H1 (cell line): ENCODE data around the gene TMEM187. TPM values are rescaled to one million over a fixed set of nuclear protein-coding genes. Genes with fewer than 3 reads are reported as not detected.

Source experiments
- BACH1 ChIP-seq: IDR thresholded peaks from 2 replicates; pipeline ENCODE4 v1.6.1; 2012; ENCODE audit warnings: low read length, improper control_type of control experiment
- CHD1 ChIP-seq: IDR thresholded peaks from 2 replicates; pipeline ENCODE4 v1.6.1; 2012; ENCODE audit warnings: low read depth, low read length, improper control_type of control experiment
- EGR1 ChIP-seq: IDR thresholded peaks from 2 replicates; pipeline ENCODE4 v1.6.1; 2011; ENCODE audit warnings: low read depth, low read length, borderline replicate concordance
- EZH2 ChIP-seq: fragments of 200-600 bp; sonication (generic); IDR thresholded peaks from 2 replicates; pipeline ENCODE4 v1.7.1; 2012; ENCODE audit warnings: low read depth, mild to moderate bottlenecking, moderate library complexity, low read length, inconsistent platforms; ENCODE audit not compliant: severe bottlenecking
- TEAD4 ChIP-seq: IDR thresholded peaks from 2 replicates; pipeline ENCODE4 v1.6.1; 2012; ENCODE audit warnings: low read depth, low read length, inconsistent platforms, mixed read lengths
- polyA plus RNA-seq, 7 experiments: library from polyadenylated mRNA; depleted of rRNA in 3 of 7; stranded (reverse) in 5 of 7; unstranded in 2 of 7; fragments of >200 nt in 5 of 7; fragments of 200-250 nt in 2 of 7; gene quantifications; 1 replicate in 5 of 7; 2 replicates in 1 of 7; 4 replicates in 1 of 7; pipeline versions ENCODE4 v1.2.1 to v1.2.3, GENCODE V29; 2011 to 2013; ENCODE audit warnings: missing spikeins in 2 of 7, mixed read lengths in 2 of 7
- total RNA-seq: library from RNA; stranded (reverse); fragmentation: NEBNext Ultra II Directional; extraction: Animal tissue kit (Norgen Biotek cat#: 25700); gene quantifications from 2 replicates; pipeline ENCODE4 v1.2.1, GENCODE V29; 2021
- TF ChIP-seq, protein P1 (sequence below): fragments of 300-600 bp; sonication (generic); IDR thresholded peaks from 2 replicates; pipeline ENCODE4 v1.7.1; 2012; ENCODE audit warnings: low read length, moderate library complexity, mild to moderate bottlenecking, inconsistent platforms; ENCODE audit not compliant: insufficient replicate concordance
- TF ChIP-seq, protein P2 (sequence below): IDR thresholded peaks from 2 replicates; pipeline ENCODE4 v1.6.1; 2011; ENCODE audit warnings: low read depth, mild to moderate bottlenecking, low read length; ENCODE audit not compliant: insufficient read depth
- TF ChIP-seq, protein P3 (sequence below): IDR thresholded peaks from 2 replicates; pipeline ENCODE4 v1.6.1; 2012; ENCODE audit warnings: low read length, inconsistent platforms
- TF ChIP-seq, protein P4 (sequence below): IDR thresholded peaks from 2 replicates; pipeline ENCODE4 v1.6.1; 2011; ENCODE audit warnings: low read length, improper control_type of control experiment

The TMEM187 gene
- total and polyA plus RNA-seq, 2 of the 8 experiments (the other 6 are each of a cell fraction or from before 2014, with no cell fraction given): 5.0 to 14.5 TPM

DNA sequence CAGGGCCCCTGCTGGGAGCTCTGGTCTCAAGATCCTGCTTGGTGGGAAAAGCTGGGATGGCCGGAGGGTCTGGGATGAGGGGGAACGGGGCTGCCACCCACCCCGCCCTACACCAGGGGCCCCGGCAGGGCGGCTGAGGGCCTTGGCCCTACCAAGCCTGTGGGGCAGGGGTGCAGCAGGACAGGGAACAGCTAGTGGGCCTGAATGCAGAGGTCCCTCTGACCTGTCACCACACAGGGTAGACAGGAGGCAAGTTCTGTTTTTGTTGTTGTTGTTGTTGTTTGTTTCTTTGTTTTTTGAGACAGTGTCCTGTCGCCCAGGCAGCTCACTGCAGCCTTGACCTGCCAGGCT is 27.8 kb upstream of the TMEM187 start (continued):
- TF ChIP-seq, protein P1, sequence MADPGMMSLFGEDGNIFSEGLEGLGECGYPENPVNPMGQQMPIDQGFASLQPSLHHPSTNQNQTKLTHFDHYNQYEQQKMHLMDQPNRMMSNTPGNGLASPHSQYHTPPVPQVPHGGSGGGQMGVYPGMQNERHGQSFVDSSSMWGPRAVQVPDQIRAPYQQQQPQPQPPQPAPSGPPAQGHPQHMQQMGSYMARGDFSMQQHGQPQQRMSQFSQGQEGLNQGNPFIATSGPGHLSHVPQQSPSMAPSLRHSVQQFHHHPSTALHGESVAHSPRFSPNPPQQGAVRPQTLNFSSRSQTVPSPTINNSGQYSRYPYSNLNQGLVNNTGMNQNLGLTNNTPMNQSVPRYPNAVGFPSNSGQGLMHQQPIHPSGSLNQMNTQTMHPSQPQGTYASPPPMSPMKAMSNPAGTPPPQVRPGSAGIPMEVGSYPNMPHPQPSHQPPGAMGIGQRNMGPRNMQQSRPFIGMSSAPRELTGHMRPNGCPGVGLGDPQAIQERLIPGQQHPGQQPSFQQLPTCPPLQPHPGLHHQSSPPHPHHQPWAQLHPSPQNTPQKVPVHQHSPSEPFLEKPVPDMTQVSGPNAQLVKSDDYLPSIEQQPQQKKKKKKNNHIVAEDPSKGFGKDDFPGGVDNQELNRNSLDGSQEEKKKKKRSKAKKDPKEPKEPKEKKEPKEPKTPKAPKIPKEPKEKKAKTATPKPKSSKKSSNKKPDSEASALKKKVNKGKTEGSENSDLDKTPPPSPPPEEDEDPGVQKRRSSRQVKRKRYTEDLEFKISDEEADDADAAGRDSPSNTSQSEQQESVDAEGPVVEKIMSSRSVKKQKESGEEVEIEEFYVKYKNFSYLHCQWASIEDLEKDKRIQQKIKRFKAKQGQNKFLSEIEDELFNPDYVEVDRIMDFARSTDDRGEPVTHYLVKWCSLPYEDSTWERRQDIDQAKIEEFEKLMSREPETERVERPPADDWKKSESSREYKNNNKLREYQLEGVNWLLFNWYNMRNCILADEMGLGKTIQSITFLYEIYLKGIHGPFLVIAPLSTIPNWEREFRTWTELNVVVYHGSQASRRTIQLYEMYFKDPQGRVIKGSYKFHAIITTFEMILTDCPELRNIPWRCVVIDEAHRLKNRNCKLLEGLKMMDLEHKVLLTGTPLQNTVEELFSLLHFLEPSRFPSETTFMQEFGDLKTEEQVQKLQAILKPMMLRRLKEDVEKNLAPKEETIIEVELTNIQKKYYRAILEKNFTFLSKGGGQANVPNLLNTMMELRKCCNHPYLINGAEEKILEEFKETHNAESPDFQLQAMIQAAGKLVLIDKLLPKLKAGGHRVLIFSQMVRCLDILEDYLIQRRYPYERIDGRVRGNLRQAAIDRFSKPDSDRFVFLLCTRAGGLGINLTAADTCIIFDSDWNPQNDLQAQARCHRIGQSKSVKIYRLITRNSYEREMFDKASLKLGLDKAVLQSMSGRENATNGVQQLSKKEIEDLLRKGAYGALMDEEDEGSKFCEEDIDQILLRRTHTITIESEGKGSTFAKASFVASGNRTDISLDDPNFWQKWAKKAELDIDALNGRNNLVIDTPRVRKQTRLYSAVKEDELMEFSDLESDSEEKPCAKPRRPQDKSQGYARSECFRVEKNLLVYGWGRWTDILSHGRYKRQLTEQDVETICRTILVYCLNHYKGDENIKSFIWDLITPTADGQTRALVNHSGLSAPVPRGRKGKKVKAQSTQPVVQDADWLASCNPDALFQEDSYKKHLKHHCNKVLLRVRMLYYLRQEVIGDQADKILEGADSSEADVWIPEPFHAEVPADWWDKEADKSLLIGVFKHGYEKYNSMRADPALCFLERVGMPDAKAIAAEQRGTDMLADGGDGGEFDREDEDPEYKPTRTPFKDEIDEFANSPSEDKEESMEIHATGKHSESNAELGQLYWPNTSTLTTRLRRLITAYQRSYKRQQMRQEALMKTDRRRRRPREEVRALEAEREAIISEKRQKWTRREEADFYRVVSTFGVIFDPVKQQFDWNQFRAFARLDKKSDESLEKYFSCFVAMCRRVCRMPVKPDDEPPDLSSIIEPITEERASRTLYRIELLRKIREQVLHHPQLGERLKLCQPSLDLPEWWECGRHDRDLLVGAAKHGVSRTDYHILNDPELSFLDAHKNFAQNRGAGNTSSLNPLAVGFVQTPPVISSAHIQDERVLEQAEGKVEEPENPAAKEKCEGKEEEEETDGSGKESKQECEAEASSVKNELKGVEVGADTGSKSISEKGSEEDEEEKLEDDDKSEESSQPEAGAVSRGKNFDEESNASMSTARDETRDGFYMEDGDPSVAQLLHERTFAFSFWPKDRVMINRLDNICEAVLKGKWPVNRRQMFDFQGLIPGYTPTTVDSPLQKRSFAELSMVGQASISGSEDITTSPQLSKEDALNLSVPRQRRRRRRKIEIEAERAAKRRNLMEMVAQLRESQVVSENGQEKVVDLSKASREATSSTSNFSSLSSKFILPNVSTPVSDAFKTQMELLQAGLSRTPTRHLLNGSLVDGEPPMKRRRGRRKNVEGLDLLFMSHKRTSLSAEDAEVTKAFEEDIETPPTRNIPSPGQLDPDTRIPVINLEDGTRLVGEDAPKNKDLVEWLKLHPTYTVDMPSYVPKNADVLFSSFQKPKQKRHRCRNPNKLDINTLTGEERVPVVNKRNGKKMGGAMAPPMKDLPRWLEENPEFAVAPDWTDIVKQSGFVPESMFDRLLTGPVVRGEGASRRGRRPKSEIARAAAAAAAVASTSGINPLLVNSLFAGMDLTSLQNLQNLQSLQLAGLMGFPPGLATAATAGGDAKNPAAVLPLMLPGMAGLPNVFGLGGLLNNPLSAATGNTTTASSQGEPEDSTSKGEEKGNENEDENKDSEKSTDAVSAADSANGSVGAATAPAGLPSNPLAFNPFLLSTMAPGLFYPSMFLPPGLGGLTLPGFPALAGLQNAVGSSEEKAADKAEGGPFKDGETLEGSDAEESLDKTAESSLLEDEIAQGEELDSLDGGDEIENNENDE: no peak
- TF ChIP-seq TEAD4 (no peak), EGR1 (no peak), CHD1 (no peak), BACH1 (no peak), EZH2 (no peak)
- TF ChIP-seq, protein P2, sequence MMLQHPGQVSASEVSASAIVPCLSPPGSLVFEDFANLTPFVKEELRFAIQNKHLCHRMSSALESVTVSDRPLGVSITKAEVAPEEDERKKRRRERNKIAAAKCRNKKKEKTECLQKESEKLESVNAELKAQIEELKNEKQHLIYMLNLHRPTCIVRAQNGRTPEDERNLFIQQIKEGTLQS: no peak
- TF ChIP-seq, protein P3, sequence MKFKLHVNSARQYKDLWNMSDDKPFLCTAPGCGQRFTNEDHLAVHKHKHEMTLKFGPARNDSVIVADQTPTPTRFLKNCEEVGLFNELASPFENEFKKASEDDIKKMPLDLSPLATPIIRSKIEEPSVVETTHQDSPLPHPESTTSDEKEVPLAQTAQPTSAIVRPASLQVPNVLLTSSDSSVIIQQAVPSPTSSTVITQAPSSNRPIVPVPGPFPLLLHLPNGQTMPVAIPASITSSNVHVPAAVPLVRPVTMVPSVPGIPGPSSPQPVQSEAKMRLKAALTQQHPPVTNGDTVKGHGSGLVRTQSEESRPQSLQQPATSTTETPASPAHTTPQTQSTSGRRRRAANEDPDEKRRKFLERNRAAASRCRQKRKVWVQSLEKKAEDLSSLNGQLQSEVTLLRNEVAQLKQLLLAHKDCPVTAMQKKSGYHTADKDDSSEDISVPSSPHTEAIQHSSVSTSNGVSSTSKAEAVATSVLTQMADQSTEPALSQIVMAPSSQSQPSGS: no peak
- TF ChIP-seq, protein P4, sequence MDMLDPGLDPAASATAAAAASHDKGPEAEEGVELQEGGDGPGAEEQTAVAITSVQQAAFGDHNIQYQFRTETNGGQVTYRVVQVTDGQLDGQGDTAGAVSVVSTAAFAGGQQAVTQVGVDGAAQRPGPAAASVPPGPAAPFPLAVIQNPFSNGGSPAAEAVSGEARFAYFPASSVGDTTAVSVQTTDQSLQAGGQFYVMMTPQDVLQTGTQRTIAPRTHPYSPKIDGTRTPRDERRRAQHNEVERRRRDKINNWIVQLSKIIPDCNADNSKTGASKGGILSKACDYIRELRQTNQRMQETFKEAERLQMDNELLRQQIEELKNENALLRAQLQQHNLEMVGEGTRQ: no peak
